Activated CD4-positive, alpha-beta T cell treated with anti-CD3 and anti-CD28 coated beads, Interleukin-2, amount 50 U/mL, for 16 hours (primary cell): ENCODE measurements around the gene CCDC3.
A peak's percentile ranks its signal among the peaks of the same experiment; 100 is the strongest.

Source experiments
- DNase-seq: peaks from one replicate; pipeline ENCODE4 v3.0.0-alpha.2; 2020

CCDC3 gene

DNA sequence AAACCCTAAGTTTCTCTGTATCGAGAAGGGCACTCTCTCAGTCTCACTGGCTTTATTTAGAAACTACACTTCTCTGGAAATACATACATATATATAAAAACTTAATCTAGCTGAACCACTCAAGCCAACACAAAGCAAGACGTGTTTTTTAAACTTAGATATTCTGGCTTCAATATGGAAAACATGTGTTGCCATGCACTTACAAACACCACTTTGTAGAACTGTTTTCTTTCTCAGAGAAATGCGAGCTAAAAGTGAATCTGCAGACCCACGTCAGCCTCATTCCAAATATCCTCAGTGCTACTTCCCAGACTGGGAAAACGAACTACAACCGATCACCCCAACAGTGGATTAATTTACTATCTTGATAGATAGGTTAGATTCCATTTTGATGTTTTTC lies 1.7 kb downstream of the CCDC3 start:
- DNase-seq, result no peak

DNA sequence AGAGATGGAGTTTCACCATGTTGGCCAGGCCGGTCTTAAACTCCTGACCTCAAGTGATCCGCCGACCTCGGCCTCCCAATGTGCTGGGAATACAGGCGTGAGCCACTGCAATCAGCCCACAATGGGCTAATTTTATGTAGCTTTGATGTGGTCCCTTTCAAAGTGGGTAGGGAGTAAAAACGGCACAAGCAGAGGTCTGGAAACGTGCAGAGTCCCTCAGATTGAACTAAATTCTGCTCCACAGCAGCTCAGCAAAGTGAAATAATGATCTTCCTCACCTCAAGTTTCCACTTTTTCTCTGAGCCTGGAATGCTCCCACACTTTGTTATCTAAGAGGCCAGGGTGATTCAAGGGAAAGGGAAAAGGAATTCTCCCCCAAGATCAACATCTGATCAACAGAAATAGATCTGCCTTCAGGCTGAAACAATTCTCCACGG lies 6.1 kb downstream of the CCDC3 start:
- DNase-seq, result no peak

DNA sequence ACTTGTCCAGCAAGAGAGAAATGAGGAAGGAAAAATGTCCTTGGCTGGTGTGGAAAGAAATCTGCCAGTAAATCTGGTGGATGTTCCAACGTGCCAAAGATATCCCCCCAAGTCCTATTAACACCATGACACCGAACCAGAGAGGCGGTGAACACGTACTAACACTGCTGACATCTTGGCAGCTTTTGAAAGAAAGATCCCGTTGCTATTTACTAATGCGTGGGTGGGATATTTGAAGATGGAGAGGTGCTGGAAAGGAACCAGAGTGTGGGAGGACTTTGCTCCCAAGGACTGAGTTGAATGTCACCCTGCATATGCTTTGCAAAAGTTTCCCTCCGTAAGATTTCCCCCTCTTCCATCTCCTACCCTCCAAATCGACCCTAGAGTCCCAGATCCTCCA lies 7.9 kb downstream of the CCDC3 start:
- no peak for DNase-seq

DNA sequence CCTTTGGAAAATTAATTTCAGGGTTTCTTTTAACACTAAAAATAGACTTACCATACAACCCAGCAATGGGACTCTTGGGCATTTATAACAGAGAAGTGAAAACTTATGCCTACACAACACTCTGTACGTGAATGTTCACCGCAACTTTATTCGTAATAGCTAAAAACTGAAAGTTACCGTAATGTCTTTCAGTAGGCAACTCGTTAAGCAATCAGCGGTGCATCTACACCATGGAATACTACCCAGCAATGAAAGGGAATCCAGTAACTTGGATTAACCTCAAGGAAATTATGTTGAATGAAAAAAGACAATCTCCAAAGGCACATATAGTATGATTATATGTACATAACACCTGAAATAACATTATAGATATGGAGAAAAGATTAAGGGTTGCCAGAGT lies 16.2 kb downstream of the CCDC3 start:
- no peak for DNase-seq

GRCh38 chr10:12984165-12984747 lies 17.3 kb downstream of the CCDC3 start:
- DNase-seq, result peak; percentile 47

- DNase-seq, result peak; percentile 35
Measured at GRCh38 chr10:12983568-12983967, 17.9 kb downstream of the CCDC3 start.

DNA sequence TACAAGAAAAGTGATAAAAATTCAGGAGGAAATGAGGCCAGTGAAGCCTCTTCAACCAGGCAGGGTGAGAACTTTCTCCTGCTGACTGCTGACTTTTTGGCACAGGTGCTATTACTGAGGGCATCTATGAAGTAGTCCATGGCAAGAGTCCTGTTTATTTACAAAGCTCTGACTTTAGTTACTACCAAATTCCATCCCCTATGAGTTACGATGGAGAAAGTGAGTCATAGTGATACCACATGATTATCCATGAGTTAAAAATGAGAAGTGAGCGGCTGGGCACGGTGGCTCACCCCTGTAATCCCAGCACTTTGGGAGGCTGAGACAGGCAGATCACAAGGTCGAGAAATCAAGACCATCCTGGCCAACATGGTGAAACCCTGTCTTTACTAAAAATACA lies 19.9 kb downstream of the CCDC3 start:
- DNase-seq, result no peak

DNA sequence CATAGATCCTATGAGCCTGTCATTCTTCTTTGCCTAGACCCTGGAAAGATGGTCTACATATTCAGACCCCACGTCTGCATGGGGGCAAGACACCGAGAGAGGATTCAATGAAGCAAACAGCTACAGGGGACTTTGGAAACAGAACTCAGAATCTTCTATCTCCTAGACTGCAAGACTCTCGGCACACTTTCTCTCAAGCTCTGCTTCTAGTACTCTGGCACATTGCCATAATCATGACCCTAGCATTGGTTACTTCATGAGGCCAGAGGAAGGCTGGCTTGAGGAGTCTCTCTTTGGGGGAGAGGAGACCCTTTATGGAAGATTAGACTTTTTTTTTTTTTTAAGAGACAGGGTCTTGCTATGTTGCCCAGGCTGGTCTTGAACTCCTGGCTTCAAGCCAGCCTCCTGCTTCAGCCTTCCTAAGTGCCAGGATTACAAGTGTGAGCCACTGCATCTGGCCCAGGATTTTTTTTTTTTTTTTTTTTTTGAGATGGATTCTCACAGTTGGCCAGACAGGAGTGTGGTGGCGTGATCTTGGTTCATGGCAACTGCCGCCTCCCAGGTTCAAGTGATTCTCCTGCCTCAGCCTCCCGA lies 20.7 kb downstream of the CCDC3 start:
- no peak for DNase-seq

DNA sequence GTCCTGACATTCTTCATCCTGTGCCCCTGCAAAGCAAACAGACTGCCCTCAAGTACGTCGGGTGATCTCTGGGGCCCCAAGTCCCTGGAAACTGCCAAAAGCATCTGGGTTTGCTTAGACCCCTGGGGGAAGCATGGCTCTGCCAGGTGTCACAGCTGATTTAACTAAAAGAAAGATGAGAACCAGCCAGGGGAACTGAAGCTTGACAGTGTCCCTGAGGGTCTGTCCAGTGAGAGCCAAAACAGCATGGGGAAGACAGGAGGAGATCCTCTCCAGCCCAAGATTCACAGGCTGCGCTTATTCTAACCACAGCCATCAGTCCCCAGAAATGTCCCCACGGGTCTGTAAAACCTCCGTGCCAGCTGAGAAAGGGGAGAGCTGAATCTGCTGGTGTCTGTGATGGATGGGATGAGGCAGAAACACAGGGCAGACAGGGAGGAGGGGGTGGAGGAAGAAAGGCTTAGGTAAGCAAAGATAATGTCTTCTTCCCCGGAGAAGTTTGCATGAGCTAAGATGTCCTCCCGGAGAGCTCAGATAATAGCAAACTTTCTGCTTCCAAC lies 21.3 kb downstream of the CCDC3 start:
- no peak for DNase-seq

DNA sequence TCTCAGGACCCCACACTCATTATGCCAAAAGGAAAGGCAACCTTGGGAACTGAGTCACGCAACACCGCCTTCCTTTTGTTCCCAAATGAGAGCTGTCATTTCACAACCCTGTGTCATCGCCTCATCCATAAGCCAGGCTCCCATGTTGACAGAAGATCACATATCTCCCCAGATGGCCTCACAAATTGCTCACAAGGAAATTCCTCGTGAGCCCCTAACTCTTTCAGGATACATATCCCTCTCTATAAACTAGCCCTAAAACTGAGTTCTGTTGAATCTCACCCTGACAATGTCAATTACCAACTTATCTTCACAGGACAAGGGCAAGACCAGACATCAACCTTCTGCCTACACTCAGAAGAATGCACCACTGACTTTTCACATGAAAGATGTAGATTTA lies 22.6 kb downstream of the CCDC3 start:
- no peak for DNase-seq

DNA sequence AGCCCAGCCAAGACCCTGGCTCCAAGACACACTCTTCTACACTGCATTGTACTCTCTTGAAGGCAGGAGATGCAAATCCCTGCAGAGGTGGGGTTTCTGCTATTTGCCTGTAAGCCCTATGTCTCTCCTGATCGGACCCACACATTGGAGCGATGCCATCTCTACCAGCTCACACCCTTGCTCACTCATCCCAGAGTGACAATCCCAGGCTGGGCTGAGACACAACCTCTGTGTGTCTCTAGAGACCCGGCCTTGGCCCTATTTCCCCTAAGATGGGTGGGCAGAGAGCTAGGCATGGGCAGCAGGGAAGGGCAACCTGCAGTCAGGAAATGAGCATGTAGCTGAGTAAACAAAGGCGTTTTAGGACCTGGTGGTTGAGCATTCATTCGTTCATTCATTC lies 25.6 kb downstream of the CCDC3 start:
- no peak for DNase-seq

- no peak for DNase-seq
Measured at GRCh38 chr10:12975266-12975665, 26.2 kb downstream of the CCDC3 start.

- no peak for DNase-seq
Measured at GRCh38 chr10:12974491-12975199, 26.9 kb downstream of the CCDC3 start.

- no peak for DNase-seq
Measured at GRCh38 chr10:12974078-12974477, 27.4 kb downstream of the CCDC3 start.

GRCh38 chr10:12973149-12973718 lies 28.3 kb downstream of the CCDC3 start:
- no peak for DNase-seq

DNA sequence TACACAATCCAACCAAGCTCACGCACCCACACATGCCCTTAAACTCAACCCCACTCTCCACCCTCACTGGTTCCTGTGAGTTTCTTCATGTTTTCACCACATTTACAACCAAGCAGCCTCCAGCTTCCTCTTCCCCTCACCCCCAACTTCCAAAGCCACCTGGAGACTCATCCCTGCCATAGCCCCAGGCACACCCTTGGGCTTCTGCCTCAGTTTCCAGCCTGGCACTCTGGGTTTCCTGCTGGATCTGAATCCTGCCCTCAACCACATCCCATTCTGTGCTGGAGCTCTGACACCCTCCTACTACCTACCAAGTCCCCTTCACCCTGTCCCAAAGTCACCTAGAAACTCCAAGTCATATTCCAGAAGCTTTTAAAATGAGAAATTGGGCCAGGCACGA lies 29.4 kb downstream of the CCDC3 start:
- no peak for DNase-seq

DNA sequence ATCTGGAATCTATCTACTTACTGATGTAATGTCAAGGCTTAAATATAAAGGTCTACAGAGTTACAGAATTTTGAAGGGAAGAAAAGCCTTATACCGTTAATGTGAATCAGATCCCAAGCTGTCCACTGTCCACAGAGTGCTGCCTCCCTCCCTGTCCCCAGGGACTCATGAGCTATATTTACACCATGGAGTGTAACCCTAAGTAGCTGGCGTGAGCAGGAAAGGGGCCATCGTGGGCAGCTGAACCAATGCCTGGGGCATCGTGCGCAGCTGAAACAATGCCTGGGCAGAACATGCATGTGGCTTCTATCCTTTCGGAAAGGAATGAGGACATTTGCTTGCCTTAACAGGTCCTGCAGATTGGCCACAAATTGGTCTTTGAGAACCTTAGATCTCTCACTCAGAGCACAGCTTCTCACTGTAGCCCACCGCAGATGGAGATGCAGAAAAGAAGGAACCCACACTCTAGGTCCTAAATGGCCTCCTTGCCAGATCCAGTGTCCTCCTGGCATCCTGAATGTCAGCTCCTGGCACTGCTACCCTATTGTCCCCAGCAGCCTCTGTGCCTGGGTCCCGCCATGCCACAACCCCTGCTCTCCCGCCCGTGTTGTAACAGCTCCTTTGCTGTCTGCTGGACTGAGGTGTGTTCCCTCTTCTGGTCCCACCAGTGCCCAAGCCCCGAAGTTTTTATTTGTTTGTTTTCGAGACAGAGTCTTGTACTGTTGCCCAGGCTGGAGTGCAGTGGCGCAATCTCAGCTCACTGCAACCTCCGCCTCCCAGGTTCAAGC lies 30.3 kb downstream of the CCDC3 start:
- no peak for DNase-seq

DNA sequence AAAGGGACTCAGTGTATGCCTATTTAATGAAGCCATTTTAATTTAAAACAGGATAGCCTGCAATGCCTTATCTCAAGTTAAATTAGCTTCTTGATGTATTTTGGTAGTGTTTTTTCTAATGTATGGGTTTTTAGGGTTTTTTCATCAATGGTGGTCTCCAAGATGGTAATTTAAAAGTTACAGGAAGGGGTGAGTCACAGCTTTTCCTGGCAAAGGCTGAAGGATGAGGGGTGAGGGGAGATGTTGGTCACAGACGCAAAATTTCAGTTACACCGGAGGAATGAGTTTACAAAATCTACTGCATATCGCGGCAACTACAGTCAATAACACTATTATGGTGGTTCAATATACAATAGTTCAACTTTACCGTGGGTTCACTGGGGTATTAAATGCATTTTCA lies 31.6 kb downstream of the CCDC3 start:
- peak; percentile 21 for DNase-seq

DNA sequence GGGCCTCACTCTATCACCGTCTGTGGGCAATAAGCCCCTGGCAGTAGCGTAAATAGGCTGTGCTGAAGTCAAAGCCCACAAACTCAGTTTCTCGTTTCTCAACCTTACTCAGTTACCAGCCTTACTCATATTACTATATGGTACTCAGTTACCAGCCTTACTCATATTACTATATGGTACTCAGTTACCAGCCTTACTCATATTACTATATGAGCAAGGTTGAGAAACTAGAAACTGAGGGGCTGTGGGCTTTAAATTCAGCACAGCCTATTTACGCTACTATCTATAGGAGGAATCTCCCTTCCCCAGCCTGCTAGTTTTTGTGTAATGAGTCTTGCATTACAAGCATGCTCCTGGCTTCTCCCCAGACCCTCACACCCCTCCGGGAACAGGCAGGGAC lies 35.4 kb downstream of the CCDC3 start:
- peak; percentile 70 for DNase-seq

DNA sequence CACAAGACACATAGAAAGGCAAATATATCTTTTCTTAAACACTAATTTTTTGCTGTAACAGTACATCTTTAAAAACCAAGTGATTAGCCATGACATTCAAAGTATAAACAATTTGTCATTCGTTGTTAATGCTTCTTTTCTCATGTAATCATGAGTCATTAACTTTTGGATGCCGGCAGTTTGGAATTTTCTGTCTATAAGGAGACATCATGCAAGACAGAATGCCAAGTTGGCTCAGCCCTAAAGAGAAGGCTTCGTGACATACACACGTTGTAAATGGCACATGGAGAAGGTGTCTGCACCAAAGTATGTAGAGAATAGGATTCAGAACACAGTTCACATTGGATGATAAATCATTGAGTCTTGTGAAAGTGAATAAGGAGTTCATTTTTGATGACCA lies 35.9 kb downstream of the CCDC3 start:
- DNase-seq, result no peak

DNA sequence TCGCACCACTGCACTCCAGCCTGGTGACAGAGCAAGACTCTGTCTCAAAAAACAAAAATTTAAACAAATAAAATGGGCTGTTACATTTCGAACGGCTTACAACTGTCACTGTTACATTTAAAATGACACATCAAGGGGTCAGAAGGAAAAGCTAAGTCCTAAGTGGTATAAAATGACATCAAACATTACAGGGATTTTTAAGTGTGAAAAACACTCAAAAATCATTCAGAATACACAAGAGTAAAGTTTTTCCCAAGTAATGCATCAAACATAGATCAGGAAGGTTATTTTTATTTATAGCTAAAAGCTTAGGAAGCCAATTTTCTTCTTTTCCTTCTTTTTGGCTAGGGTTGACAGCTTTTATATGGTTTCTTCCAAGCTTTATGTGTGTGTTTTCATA lies 39.0 kb downstream of the CCDC3 start:
- no peak for DNase-seq

DNA sequence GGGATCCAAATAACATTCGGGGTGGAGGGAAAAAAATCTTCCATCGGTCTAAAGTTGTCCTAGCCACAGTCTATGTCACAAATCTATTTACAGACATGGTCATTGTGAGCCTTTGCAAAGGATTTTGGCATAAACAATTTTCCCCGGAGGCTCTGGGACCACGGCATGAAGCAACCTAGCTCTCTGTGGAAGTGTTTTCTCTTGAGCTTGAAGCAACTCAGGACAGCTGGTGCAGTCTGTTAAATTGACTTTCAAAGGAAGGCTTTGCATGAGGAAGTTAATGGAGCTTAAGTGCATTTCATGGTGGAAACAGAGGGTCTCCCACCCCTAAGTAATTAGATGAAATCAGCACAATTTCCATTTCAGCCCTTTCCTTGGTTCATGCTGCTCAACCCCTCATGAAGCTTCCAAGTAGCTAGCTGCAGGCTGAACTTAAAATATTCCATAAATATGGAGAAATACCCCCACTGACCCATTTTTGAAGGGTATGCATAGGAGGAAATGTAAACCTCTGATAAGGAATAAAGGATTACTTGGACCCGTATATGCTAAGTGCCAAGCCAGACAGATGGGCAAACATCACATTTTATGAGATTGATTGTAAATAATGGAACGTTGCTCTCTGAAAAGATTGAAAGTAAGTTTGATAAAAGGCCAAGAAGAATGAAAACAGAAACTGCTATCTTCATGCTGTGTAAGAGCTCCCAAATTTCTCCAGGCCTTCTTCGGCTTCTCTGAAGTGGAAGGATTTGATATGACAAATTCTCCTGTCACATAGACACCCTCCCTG lies 39.9 kb downstream of the CCDC3 start:
- DNase-seq, result no peak
